Glutamatergic neuron (in vitro differentiated cells): Measurements from ENCODE around the gene MPO. TPM values are rescaled to one million over a fixed set of nuclear protein-coding genes. Genes with fewer than 3 reads are reported as not detected.
A peak's percentile ranks its signal among the peaks of the same experiment; 100 is the strongest.

Experiments used
- DNase-seq: peaks from one replicate; pipeline ENCODE4 v3.0.0; 2022
- H3K27ac Mint-ChIP-seq: one replicate; pipeline ENCODE4 v1.8.0; 2020; ENCODE audit warnings: mild to moderate bottlenecking, mixed read lengths, inconsistent platforms; ENCODE audit not compliant: unreplicated experiment
- H3K27me3 Mint-ChIP-seq: one replicate; pipeline ENCODE4 v1.8.0; 2020; ENCODE audit warnings: mild to moderate bottlenecking, moderate library complexity, mixed read lengths, inconsistent platforms; ENCODE audit not compliant: unreplicated experiment
- H3K36me3 Mint-ChIP-seq: one replicate; pipeline ENCODE4 v1.8.0; 2020; ENCODE audit warnings: mild to moderate bottlenecking, mixed read lengths, inconsistent platforms; ENCODE audit not compliant: unreplicated experiment
- H3K4me1 Mint-ChIP-seq: one replicate; pipeline ENCODE4 v1.8.0; 2020; ENCODE audit warnings: mild to moderate bottlenecking, low read depth, mixed read lengths, inconsistent platforms; ENCODE audit not compliant: unreplicated experiment
- H3K4me3 Mint-ChIP-seq: one replicate; pipeline ENCODE4 v1.8.0; 2020; ENCODE audit warnings: mild to moderate bottlenecking, mixed read lengths, inconsistent platforms; ENCODE audit not compliant: unreplicated experiment
- H3K9me3 Mint-ChIP-seq: one replicate; pipeline ENCODE4 v1.8.0; 2020; ENCODE audit warnings: mild to moderate bottlenecking, moderate library complexity, mixed read lengths, inconsistent platforms; ENCODE audit not compliant: unreplicated experiment
- total RNA-seq: library from RNA; stranded (reverse); fragmentation: NEBNext Ultra II Directional; extraction: Animal tissue kit (Norgen Biotek cat#: 25700); gene quantifications from one replicate; pipeline ENCODE4 v1.2.1, GENCODE V29; 2021; ENCODE audit not compliant: unreplicated experiment
- TF ChIP-seq, protein P1 (sequence below): fragments of 200-600 bp; sonication (generic); IDR thresholded peaks from one replicate; pipeline ENCODE4 v1.5.0; 2021; ENCODE audit not compliant: partially characterized antibody, unreplicated experiment

The MPO gene
- total RNA-seq, 1 donor from 2014 or later: not detected

DNA sequence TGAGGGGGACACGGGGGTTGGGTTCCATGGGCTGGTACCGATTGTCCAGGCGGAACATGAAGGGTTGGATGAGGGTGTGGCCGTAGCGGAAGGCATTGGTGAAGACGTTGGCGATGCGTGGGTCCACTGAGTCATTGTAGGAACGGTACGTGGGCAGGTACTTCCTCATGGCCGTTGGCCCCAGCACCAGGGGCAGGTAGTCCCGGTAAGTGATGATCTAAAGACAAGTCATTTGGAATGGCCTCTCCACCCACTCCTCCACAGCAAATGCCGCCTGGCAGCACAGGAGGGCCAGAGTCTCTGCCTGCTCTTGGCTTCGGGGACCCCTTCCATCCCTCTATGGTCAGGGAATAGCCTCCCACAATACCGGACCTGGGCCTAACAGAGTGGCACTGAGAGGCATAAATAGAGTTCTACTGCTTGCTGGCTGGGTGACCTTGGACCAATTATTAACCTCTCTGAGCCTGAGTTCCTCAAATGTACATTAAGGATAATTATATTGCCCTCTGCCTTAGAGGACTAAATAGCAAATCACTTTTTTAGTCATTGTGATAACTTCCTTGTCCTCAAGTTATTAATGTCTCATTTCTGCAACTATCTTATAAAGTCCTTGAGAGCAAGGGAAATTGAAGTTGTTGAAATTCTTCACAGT is 7.2 kb downstream of the MPO start:
- no peak overlapping the region for H3K27ac Mint-ChIP-seq
- H3K27me3 Mint-ChIP-seq: peaks cover 11% of the 10 kb centered on the region
- no peak for DNase-seq
- H3K4me1 Mint-ChIP-seq: peaks cover 2% of the 10 kb centered on the region
- peaks cover 5% of the 10 kb centered on the region for H3K36me3 Mint-ChIP-seq
- TF ChIP-seq, protein P1, sequence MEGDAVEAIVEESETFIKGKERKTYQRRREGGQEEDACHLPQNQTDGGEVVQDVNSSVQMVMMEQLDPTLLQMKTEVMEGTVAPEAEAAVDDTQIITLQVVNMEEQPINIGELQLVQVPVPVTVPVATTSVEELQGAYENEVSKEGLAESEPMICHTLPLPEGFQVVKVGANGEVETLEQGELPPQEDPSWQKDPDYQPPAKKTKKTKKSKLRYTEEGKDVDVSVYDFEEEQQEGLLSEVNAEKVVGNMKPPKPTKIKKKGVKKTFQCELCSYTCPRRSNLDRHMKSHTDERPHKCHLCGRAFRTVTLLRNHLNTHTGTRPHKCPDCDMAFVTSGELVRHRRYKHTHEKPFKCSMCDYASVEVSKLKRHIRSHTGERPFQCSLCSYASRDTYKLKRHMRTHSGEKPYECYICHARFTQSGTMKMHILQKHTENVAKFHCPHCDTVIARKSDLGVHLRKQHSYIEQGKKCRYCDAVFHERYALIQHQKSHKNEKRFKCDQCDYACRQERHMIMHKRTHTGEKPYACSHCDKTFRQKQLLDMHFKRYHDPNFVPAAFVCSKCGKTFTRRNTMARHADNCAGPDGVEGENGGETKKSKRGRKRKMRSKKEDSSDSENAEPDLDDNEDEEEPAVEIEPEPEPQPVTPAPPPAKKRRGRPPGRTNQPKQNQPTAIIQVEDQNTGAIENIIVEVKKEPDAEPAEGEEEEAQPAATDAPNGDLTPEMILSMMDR: no peak
- no peak overlapping the region for H3K4me3 Mint-ChIP-seq
- H3K9me3 Mint-ChIP-seq: peaks cover under 1% of the 10 kb centered on the region

DNA sequence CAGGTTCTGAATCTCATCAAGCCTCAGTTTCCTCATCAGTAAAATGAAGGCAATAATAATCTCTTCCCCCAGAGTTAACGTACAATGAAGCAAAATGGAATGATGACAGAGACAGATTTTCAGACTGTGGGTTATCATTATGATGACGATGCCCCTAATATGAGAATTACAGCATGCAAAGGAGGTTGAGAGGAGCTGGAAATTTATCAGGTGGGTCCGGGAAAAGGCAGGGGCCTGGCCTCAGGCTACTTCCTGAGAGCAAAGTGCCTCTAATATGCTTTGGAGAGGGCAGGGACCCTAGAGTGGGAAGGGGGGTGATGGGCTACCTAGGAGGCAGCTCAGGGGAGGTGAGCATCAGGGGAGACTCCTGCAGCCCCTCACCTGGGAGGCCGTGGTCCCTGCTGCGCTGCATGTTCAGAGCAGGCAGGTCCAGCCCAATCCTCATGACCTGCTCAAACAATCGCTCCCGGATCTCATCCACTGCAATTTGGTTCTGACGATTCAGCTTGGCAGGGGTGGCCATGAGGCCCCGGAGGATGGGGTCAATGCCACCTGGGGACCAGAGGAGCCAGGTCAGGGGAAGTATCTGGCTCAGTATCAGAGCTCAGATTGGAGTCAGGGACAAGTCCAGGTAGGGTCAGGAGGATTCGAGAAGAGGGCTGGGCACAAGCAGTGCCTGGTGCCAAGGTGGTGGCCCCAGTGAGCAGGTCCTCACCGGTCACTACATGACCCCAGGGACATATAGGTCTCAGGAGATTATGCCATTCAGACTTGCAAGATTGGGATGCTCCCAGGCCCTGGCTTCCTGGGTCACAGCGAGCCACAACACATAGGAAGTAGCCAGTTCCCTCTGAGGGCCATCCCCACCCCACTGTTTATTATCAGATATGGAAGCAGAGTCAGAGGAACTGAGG is 8.1 kb downstream of the MPO start:
- H3K36me3 Mint-ChIP-seq: peaks cover 5% of the 10 kb centered on the region
- H3K4me1 Mint-ChIP-seq: no peaks in the 10 kb centered on the region
- no peak overlapping the region for H3K27ac Mint-ChIP-seq
- DNase-seq: no peak
- no peak overlapping the region for H3K4me3 Mint-ChIP-seq
- H3K27me3 Mint-ChIP-seq: peaks cover 6% of the 10 kb centered on the region
- no peaks in the 10 kb centered on the region for H3K9me3 Mint-ChIP-seq
- TF ChIP-seq, protein P1: no peak

DNA sequence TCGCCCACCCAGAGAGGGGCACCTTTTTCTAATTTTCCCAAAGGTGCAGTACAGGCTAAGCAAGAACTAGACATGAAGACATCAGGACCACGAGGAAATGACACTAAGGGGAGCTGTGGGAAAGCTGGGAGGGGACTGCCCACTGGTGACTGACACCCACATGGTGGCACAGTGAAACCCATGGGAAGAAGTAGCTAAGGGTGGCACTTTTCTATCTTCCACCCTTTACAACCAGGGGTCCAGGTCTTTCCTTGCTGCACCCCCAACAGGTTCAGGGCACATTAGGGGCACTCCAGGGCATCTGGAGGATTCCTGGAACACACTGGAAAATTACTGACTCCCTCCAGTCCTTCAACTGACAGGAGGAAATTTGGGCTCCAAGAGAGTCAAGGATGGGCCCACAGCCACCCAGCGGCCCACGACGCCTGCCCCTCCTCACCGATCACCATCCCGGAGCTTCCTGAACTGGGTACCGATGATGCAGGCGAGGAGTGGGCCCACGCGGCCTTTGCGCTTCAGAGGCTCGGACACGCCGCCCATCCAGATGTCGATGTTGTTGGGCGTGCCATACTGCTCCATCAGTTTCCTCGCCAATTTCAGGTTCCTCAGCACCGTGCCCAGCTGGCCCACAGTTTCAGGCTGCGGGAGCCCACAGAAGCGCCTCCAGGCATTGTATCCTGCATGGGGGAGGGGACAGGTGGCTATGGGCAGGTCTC is 9.4 kb downstream of the MPO start:
- H3K4me1 Mint-ChIP-seq: no peaks in the 10 kb centered on the region
- no peak for DNase-seq
- H3K9me3 Mint-ChIP-seq: no peaks in the 10 kb centered on the region
- H3K27me3 Mint-ChIP-seq: peaks cover 6% of the 10 kb centered on the region
- TF ChIP-seq, protein P1: no peak
- no peak overlapping the region for H3K4me3 Mint-ChIP-seq
- peaks cover 5% of the 10 kb centered on the region for H3K36me3 Mint-ChIP-seq
- H3K27ac Mint-ChIP-seq: no peak overlapping the region

DNA sequence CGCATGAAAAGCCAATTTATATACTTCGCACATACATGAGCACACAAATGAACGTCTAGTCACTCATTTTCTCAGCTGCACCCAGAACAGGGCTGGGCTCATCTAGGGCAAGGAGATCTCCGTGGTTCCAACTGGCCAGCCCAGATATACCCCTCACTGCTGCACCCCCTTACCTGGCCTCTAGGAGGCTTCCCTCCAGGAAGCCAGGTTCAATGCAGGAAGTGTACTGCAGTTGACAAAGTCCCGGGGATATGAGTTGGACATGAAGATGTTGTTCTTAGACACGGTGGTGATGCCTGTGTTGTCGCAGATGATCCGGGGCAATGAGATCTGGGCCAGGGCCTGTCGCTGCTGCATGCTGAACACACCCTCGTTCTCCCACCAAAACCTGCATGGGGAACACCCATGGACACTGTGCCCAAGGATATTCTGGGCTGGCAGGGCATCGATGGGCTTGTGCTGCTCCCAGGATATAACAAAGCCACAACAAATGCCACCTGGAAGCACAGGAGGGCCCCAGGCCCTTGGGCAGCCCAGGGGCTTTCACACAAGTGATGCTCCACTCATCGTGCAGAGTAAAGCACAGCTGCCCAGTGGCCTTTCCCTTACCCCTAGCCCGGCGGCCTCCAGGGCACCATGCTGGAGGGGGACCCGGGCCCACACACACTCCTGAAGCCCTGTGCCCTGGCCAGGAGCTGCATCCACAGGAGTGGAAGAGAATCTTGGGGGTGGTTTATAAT is 10.1 kb downstream of the MPO start:
- TF ChIP-seq, protein P1: peak; percentile 43
- peaks cover 5% of the 10 kb centered on the region for H3K36me3 Mint-ChIP-seq
- no peak for DNase-seq
- no peak overlapping the region for H3K27ac Mint-ChIP-seq
- no peaks in the 10 kb centered on the region for H3K4me1 Mint-ChIP-seq
- H3K4me3 Mint-ChIP-seq: no peak overlapping the region
- H3K9me3 Mint-ChIP-seq: peaks cover 2% of the 10 kb centered on the region
- H3K27me3 Mint-ChIP-seq: peaks cover 6% of the 10 kb centered on the region
